Kidney glomerular epithelial cell (primary cell): Measurements from ENCODE around the gene NAV2.

ENCODE experiments used
- DNase-seq: peaks from one replicate; lab custom pipeline; 2025; lab: John Stamatoyannopoulos, UW

NAV2 gene

GRCh38 chr11:20023082-20023426 is 310.4 kb downstream of the NAV2 start:
- DNase-seq = no peak

GRCh38 chr11:20024172-20024935 is 311.7 kb downstream of the NAV2 start:
- DNase-seq = no peak

- no peak for DNase-seq
Observed at GRCh38 chr11:20025332-20025840, 312.7 kb downstream of the NAV2 start.

- DNase-seq = peak; percentile 53
Observed at GRCh38 chr11:20026629-20027555, 314.3 kb downstream of the NAV2 start.

GRCh38 chr11:20027556-20028013 is 314.9 kb downstream of the NAV2 start:
- DNase-seq = no peak

GRCh38 chr11:20029193-20029592 is 316.6 kb downstream of the NAV2 start:
- no peak for DNase-seq

GRCh38 chr11:20030472-20030871 is 317.8 kb downstream of the NAV2 start:
- no peak for DNase-seq

- DNase-seq = peak; percentile 97
Observed at GRCh38 chr11:20031155-20032001, 318.7 kb downstream of the NAV2 start.

GRCh38 chr11:20032127-20032526 is 319.5 kb downstream of the NAV2 start:
- DNase-seq = no peak

GRCh38 chr11:20032577-20033260 is 320.1 kb downstream of the NAV2 start:
- DNase-seq = no peak

GRCh38 chr11:20033806-20034205 is 321.2 kb downstream of the NAV2 start:
- DNase-seq = no peak

GRCh38 chr11:20034941-20035340 is 322.3 kb downstream of the NAV2 start:
- DNase-seq = no peak

GRCh38 chr11:20035375-20035700 is 322.7 kb downstream of the NAV2 start:
- DNase-seq = no peak

- peak; percentile 86 for DNase-seq
Observed at GRCh38 chr11:20035701-20036601, 323.3 kb downstream of the NAV2 start.

GRCh38 chr11:20036626-20037335 is 324.1 kb downstream of the NAV2 start:
- no peak for DNase-seq

- no peak for DNase-seq
Observed at GRCh38 chr11:20037396-20038153, 324.9 kb downstream of the NAV2 start.

- peak; percentile 44 for DNase-seq
Observed at GRCh38 chr11:20038412-20038811, 325.8 kb downstream of the NAV2 start.

- DNase-seq = no peak
Observed at GRCh38 chr11:20038972-20039371, 326.3 kb downstream of the NAV2 start.

- DNase-seq = no peak
Observed at GRCh38 chr11:20041499-20041898, 328.9 kb downstream of the NAV2 start.
